Activated CD4-positive, alpha-beta T cell treated with anti-CD3 and anti-CD28 coated beads for 36 hours (primary cell): ENCODE data around the gene CDK14. TPM values are rescaled to one million over a fixed set of nuclear protein-coding genes. Genes with fewer than 3 reads are reported as not detected.

Experiments
- ATAC-seq: fragments of 200-7000 bp; cut with Tn5 transposase; one replicate; pipeline ENCODE4 v1.10.0; 2021; ENCODE audit warnings: mild to moderate bottlenecking, moderate library complexity
- CTCF ChIA-PET: fragments of 350-600 bp; sonication (Branson Sonifier 250); formaldehyde crosslinking; loops from one replicate; lab custom pipeline; 2021; ENCODE audit warnings: antibody characterized with exemption; lab: Charles Lee
- POLR2A ChIA-PET: fragments of 350-600 bp; sonication (Branson Sonifier 250); formaldehyde crosslinking; loops from one replicate; lab custom pipeline; 2021; ENCODE audit warnings: antibody characterized with exemption, inconsistent platforms; lab: Charles Lee
- DNase-seq: peaks from one replicate; pipeline ENCODE4 v3.0.0-alpha.2; 2020
- H3K27ac Mint-ChIP-seq: one replicate; pipeline ENCODE4 v1.8.0; 2021; ENCODE audit warnings: mixed read lengths
- H3K27me3 Mint-ChIP-seq: one replicate; pipeline ENCODE4 v1.8.0; 2021; ENCODE audit warnings: mixed read lengths
- H3K36me3 Mint-ChIP-seq: one replicate; pipeline ENCODE4 v1.8.0; 2021; ENCODE audit warnings: low read depth, mixed read lengths
- H3K4me1 Mint-ChIP-seq: one replicate; pipeline ENCODE4 v1.8.0; 2021; ENCODE audit warnings: mixed read lengths
- H3K4me3 Mint-ChIP-seq: one replicate; pipeline ENCODE4 v1.8.0; 2021; ENCODE audit warnings: mild to moderate bottlenecking, moderate library complexity, mixed read lengths
- H3K9me3 Mint-ChIP-seq: one replicate; pipeline ENCODE4 v1.8.0; 2021; ENCODE audit warnings: low read depth, mixed read lengths
- intact Hi-C, 2 experiments: fragments of 100-400 bp; cut with DNase I in 1 of 2; cut with micrococcal nuclease in 1 of 2; formaldehyde crosslinking; loops; one replicate each; pipeline versions ENCODE4 v1.14.2 to v1.15.1; 2022 to 2024; cut with DNase I, micrococcal nuclease
- total RNA-seq, 2 experiments: library from RNA; stranded (reverse); gene quantifications; one replicate each; pipeline ENCODE4 v1.2.3, GENCODE V29; 2021

The CDK14 gene
- total RNA-seq, 2 experiments from 2014 or later: 0.80 to 0.84 TPM

GRCh38 chr7:90617442-90617841, 21.3 kb downstream of the CDK14 start:
- Mint-ChIP-seq H3K27ac (peak overlapping the region; percentile 39), H3K36me3 (no peaks in the 10 kb centered on the region), H3K9me3 (no peaks in the 10 kb centered on the region), H3K27me3 (no peaks in the 10 kb centered on the region), H3K4me3 (no peak overlapping the region), H3K4me1 (peaks cover 17% of the 10 kb centered on the region)
- DNase-seq (no peak), ATAC-seq (peak; percentile 31)
- CTCF ChIA-PET: interaction anchor here (1.0 to 2.6 kb wide), 2 partner anchors 11 to 165 kb away, joined by 4 to 8 read pairs; no protein-coding TSS in a partner anchor
- POLR2A ChIA-PET: no interaction called here
- intact Hi-C loops: loop anchor here in 1 of 2 experiments (10.0 kb wide), 1 partner anchor 443 kb away; no protein-coding TSS in a partner anchor

- no peaks in the 10 kb centered on the region for H3K9me3 Mint-ChIP-seq
- H3K4me1 Mint-ChIP-seq: peaks cover 9% of the 10 kb centered on the region
- DNase-seq (no peak), ATAC-seq (no peak)
- H3K27ac Mint-ChIP-seq: no peak overlapping the region
- ChIA-PET POLR2A (no interaction called here), CTCF (interaction anchor here (1.0 to 2.6 kb wide), 4 partner anchors 10 to 23 kb away, joined by 3 to 8 read pairs (median 5); no protein-coding TSS in a partner anchor)
- no peaks in the 10 kb centered on the region for H3K36me3 Mint-ChIP-seq
- no peaks in the 10 kb centered on the region for H3K27me3 Mint-ChIP-seq
- no peak overlapping the region for H3K4me3 Mint-ChIP-seq
- intact Hi-C loops: loop anchor here in 1 of 2 experiments (10.0 kb wide), 1 partner anchor 444 kb away; no protein-coding TSS in a partner anchor
Observed at GRCh38 chr7:90618876-90619275, 22.8 kb downstream of the CDK14 start.

DNA sequence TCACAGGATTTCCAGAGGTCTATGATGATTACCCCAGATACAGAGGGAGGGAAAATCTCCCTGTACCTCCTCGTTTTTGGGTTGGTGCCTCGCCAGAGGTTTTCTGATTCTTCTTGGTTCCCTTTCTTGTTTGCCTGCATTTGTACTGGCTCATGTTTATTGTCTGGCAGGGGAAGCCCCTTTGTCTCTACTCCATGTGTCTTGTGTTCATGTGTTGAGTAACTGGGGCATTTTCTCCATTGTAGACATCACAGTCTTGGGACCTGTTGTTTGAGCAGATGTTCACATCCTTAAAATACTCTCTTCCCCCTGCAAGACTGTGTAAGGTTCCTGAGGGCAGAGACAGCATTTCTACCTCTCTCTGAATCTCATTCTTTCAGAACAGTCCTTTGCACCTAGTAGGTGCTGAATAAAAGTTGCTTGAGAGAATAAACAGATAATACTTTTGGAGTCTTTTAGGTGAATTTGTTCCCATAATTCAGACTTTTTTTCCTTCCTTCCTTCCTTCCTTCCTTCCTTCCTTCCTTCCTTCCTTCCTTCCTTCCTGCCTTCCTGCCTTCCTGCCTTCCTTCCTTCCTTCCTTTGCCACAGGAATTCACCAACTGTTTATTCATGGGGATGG, 25.1 kb downstream of the CDK14 start:
- Mint-ChIP-seq H3K9me3 (no peaks in the 10 kb centered on the region), H3K27me3 (no peaks in the 10 kb centered on the region), H3K27ac (no peak overlapping the region), H3K36me3 (no peaks in the 10 kb centered on the region), H3K4me1 (peaks cover 9% of the 10 kb centered on the region), H3K4me3 (no peak overlapping the region)
- DNase-seq: no peak
- ChIA-PET CTCF (no interaction called here), POLR2A (no interaction called here)
- intact Hi-C loops: no loop called here
- ATAC-seq: no peak

DNA sequence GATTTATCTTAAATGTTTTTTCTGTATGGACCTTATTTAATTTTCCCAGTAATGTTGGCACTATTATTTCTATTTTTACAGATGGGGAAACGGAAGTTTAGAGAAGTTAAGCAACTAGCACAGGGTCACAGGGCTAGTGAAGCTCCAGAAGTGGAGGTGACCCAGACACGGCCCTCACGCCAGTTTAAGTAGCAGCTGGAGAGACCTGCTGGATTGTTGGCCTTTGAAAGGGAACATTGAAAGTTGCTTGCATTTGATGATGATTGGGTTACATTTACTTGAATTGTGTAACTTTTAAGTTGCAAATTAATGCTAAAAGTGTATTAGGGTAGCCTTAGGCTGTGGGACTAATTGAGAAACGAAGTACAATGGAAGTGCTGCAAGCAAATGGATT, 25.6 kb downstream of the CDK14 start:
- no peaks in the 10 kb centered on the region for H3K9me3 Mint-ChIP-seq
- POLR2A ChIA-PET: no interaction called here

DNA sequence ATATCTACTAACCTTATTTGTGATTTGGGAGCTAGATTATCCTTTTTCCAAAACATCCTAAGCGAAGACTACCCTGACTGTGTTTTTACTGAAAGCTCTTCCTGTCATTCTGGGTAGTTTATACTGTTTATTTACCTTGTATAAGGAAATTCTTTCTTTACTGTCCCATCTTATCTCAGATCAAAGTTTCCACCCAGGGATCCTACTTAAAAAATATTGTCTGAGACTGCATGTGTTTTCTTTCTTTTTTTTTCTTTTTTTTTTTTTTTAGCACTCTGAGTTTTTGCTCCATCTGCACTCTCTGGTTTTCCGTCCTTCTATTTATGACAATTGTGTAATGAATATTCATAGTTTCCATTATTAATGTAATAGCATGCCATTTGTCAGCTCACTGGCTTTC, 26.5 kb downstream of the CDK14 start:
- intact Hi-C loops: no loop called here
- ATAC-seq (no peak), DNase-seq (no peak)
- Mint-ChIP-seq H3K27ac (no peak overlapping the region), H3K4me3 (no peak overlapping the region), H3K4me1 (peaks cover 1% of the 10 kb centered on the region), H3K27me3 (no peaks in the 10 kb centered on the region), H3K36me3 (no peaks in the 10 kb centered on the region), H3K9me3 (no peaks in the 10 kb centered on the region)
- POLR2A ChIA-PET: no interaction called here
- CTCF ChIA-PET: interaction anchor here (1.2 to 1.3 kb wide), 2 partner anchors 37 to 167 kb away, joined by 3 read pairs; no protein-coding TSS in a partner anchor

More for the DNA sequence above, 25.6 kb downstream of the CDK14 start:
- H3K4me3 Mint-ChIP-seq: no peak overlapping the region
- intact Hi-C loops: no loop called here
- no peaks in the 10 kb centered on the region for H3K36me3 Mint-ChIP-seq
- ATAC-seq: no peak
- H3K4me1 Mint-ChIP-seq: peaks cover 9% of the 10 kb centered on the region
- no peaks in the 10 kb centered on the region for H3K27me3 Mint-ChIP-seq
- no peak for DNase-seq
- H3K27ac Mint-ChIP-seq: no peak overlapping the region
- CTCF ChIA-PET: interaction anchor here (1.2 to 1.3 kb wide), 2 partner anchors 36 to 166 kb away, joined by 3 read pairs; no protein-coding TSS in a partner anchor

DNA sequence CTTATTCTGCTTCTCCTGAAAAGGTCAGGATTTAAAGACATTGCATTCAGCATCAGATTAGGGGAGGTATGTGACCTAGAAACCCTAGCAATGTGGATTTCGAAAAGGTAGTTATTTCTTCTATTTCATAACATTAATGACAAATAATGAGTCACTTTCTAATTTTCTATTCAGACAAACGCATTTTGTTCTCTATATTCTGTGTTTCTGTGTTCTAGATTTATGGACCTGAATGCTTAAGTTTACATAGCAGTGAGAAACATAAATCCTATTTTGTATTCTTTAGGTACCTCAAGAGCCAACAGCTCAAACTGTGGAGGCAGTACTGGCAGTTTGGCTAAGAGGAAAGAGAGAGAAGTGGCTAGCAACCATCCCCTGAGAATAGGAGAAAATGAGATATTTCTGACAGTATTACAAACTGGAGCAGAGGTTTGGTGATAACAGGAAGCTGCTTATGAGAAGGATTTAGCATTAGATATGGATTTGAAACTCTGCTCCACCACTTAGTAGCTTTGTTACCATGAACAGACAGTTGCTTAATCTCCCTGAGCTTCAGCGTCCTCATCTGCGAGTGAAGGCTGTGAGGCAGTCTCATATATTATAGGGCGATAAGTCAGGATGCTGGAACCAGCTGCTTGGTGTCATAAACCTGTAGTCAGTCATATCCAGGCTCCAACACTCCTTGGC, 28.2 kb downstream of the CDK14 start:
- no peak overlapping the region for H3K4me3 Mint-ChIP-seq
- no peak for ATAC-seq
- H3K4me1 Mint-ChIP-seq: no peaks in the 10 kb centered on the region
- H3K27ac Mint-ChIP-seq: no peak overlapping the region
- H3K9me3 Mint-ChIP-seq: no peaks in the 10 kb centered on the region
- intact Hi-C loops: no loop called here
- H3K27me3 Mint-ChIP-seq: no peaks in the 10 kb centered on the region
- H3K36me3 Mint-ChIP-seq: no peaks in the 10 kb centered on the region
- CTCF ChIA-PET: interaction anchor here (0.7 to 2.7 kb wide), 4 partner anchors 16 to 169 kb away, joined by 3 to 6 read pairs (median 3); no protein-coding TSS in a partner anchor
- DNase-seq: no peak
- POLR2A ChIA-PET: no interaction called here

DNA sequence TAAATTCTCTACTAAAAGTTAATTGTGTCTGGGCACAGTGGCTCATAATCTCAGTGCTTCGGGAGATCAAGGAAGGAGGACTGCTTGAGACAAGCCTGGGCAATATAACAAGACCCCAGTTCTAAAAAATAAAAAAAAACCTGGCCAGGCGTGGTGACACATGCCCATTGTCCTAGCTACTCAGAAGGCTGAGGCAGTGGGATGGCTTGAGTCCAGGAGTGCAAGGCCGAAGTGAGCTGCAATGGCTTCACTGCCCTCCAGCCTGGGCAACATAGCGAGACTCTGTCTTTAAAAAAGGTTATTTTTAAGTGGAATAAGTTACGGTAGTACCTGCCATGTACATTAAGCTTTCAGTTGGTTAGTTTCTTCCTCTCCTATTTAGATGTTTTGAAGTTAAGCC, 28.9 kb downstream of the CDK14 start:
- Mint-ChIP-seq H3K9me3 (no peaks in the 10 kb centered on the region), H3K27me3 (no peaks in the 10 kb centered on the region), H3K27ac (no peak overlapping the region), H3K4me3 (no peak overlapping the region), H3K4me1 (no peaks in the 10 kb centered on the region), H3K36me3 (no peaks in the 10 kb centered on the region)
- intact Hi-C loops: loop anchor here (5.0 kb wide), 1 partner anchor 73 kb away; no protein-coding TSS in a partner anchor
- DNase-seq (no peak), ATAC-seq (no peak)
- CTCF ChIA-PET: interaction anchor here (0.7 to 2.7 kb wide), 4 partner anchors 17 to 170 kb away, joined by 3 to 6 read pairs (median 3); no protein-coding TSS in a partner anchor
- POLR2A ChIA-PET: no interaction called here

DNA sequence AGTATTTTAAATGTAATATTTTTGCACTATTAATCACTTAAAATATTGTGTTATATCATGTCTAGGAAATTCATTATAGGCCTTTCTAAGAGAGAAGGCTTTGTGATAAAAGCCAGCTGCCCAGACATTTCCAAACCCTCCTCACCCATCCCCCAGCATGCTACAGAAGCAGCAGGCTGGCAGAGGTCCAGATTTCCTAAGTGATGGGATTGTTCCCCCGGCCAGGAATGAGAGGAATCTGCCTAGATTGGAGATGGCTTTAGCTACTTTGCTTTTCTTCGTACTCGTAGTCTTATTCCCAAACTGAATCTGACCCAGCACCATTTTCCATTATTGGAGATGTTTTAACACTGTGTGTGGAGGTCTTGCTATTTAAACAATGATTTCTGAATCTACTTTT, 29.4 kb downstream of the CDK14 start:
- no peaks in the 10 kb centered on the region for H3K36me3 Mint-ChIP-seq
- ChIA-PET POLR2A (no interaction called here), CTCF (interaction anchor here (1.1 to 2.7 kb wide), 3 partner anchors 17 to 170 kb away, joined by 3 to 6 read pairs (median 3); no protein-coding TSS in a partner anchor)
- H3K4me3 Mint-ChIP-seq: no peak overlapping the region
- H3K9me3 Mint-ChIP-seq: no peaks in the 10 kb centered on the region
- H3K27ac Mint-ChIP-seq: no peak overlapping the region
- intact Hi-C loops: loop anchor here (5.0 kb wide), 1 partner anchor 73 kb away; no protein-coding TSS in a partner anchor
- no peaks in the 10 kb centered on the region for H3K4me1 Mint-ChIP-seq
- no peaks in the 10 kb centered on the region for H3K27me3 Mint-ChIP-seq
- no peak for DNase-seq
- no peak for ATAC-seq

GRCh38 chr7:90626013-90626412, 29.9 kb downstream of the CDK14 start:
- ChIA-PET CTCF (interaction anchor here (1.6 to 3.6 kb wide), 3 partner anchors 18 to 171 kb away, joined by 3 to 29 read pairs (median 6); no protein-coding TSS in a partner anchor), POLR2A (no interaction called here)

DNA sequence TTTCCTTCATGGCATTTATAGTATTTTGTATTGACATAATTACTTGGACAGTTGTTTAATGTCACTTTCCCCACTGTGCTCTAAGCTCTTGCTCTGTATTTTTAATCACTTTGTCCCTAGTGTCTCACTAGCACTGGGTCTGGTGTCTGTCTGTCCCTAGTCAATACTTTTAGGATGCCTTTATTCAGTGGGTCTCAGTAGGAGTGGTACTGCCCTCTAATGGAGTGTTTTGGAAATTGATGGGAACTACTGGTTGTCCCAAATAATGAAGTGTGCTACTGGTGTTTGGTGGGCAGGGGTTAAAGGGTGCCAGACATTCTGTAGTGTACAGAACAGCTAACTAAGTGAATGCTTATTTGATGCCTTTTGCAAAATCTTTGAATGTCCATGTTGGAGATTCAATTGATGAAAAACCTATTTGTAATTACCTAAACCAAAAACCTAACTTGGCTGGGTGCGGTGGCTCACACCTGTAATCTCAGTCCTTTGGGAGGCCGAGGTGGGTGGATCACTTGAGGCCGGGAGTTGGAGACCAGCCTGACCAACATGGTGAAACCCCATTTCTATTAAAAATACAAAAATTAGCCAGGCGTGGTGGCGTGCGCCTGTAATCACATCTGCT, 33.3 kb downstream of the CDK14 start:
- no peak overlapping the region for H3K4me3 Mint-ChIP-seq
- CTCF ChIA-PET: interaction anchor here (0.7 to 3.6 kb wide), 5 partner anchors 10 to 178 kb away, joined by 3 to 29 read pairs (median 5); no protein-coding TSS in a partner anchor
- POLR2A ChIA-PET: no interaction called here
- H3K9me3 Mint-ChIP-seq: no peaks in the 10 kb centered on the region
- DNase-seq: no peak
- H3K27ac Mint-ChIP-seq: no peak overlapping the region
- intact Hi-C loops: loop anchor here (1.0 to 5.0 kb wide), 3 partner anchors 77 to 175 kb away; no protein-coding TSS in a partner anchor
- no peaks in the 10 kb centered on the region for H3K4me1 Mint-ChIP-seq
- ATAC-seq: peak; percentile 58
- H3K36me3 Mint-ChIP-seq: no peaks in the 10 kb centered on the region
- no peaks in the 10 kb centered on the region for H3K27me3 Mint-ChIP-seq

More at GRCh38 chr7:90626013-90626412, 29.9 kb downstream of the CDK14 start:
- no peak overlapping the region for H3K4me3 Mint-ChIP-seq
- H3K36me3 Mint-ChIP-seq: no peaks in the 10 kb centered on the region
- H3K4me1 Mint-ChIP-seq: no peaks in the 10 kb centered on the region
- DNase-seq (no peak), ATAC-seq (no peak)
- intact Hi-C loops: loop anchor here (5.0 kb wide), 1 partner anchor 74 kb away; no protein-coding TSS in a partner anchor
- H3K27ac Mint-ChIP-seq: no peak overlapping the region
- H3K27me3 Mint-ChIP-seq: no peaks in the 10 kb centered on the region
- no peaks in the 10 kb centered on the region for H3K9me3 Mint-ChIP-seq

DNA sequence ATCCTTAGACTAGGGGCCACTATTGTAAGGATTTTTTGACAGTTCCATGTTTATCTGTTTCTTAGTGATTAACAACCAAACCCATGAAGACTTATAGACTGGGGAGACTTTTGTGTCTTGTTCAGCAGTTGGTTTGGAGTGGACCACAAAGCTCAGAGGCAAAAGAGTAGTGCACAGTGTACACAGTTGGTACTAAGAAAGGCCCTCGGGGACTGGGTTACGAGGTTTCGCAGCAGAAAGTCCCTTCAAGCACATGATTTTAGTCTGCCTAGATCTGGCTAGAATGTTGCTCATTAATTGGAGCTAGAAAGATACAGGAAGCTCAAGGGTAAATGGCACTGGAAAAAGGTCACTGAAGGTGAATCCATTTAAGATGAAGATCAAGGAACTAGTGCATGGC, 35.4 kb downstream of the CDK14 start:
- no peaks in the 10 kb centered on the region for H3K4me1 Mint-ChIP-seq
- H3K9me3 Mint-ChIP-seq: no peaks in the 10 kb centered on the region
- intact Hi-C loops: no loop called here

More for the DNA sequence above, 35.4 kb downstream of the CDK14 start:
- DNase-seq: no peak
- Mint-ChIP-seq H3K27ac (no peak overlapping the region), H3K27me3 (no peaks in the 10 kb centered on the region), H3K36me3 (no peaks in the 10 kb centered on the region), H3K4me3 (no peak overlapping the region)
- POLR2A ChIA-PET: no interaction called here
- ATAC-seq: no peak
- CTCF ChIA-PET: interaction anchor here (1.0 to 2.2 kb wide), 2 partner anchors 12 to 176 kb away, joined by 4 to 7 read pairs; no protein-coding TSS in a partner anchor
